Activated CD8-positive, alpha-beta T cell treated with anti-CD3 and anti-CD28 coated beads for 36 hours (primary cell): ENCODE measurements around the gene PHF2. TPM values are rescaled to one million over a fixed set of nuclear protein-coding genes. Genes with fewer than 3 reads are reported as not detected.

ENCODE experiments used
- ATAC-seq: fragments of 200-7000 bp; cut with Tn5 transposase; one replicate; pipeline ENCODE4 v1.10.0; 2021; ENCODE audit warnings: mild to moderate bottlenecking, moderate library complexity
- CTCF ChIA-PET: fragments of 350-600 bp; sonication (Branson Sonifier 250); formaldehyde crosslinking; loops from one replicate; lab custom pipeline; 2021; ENCODE audit warnings: antibody characterized with exemption; lab: Charles Lee
- POLR2A ChIA-PET: fragments of 350-600 bp; sonication (Branson Sonifier 250); formaldehyde crosslinking; loops from one replicate; lab custom pipeline; 2021; ENCODE audit warnings: antibody characterized with exemption; lab: Charles Lee
- DNase-seq: peaks from one replicate; pipeline ENCODE4 v3.0.0-alpha.2; 2020
- H3K27ac Mint-ChIP-seq: one replicate; pipeline ENCODE4 v1.8.0; 2021; ENCODE audit warnings: mild to moderate bottlenecking, mixed read lengths
- H3K27me3 Mint-ChIP-seq: one replicate; pipeline ENCODE4 v1.8.0; 2021; ENCODE audit warnings: mixed read lengths
- H3K36me3 Mint-ChIP-seq: one replicate; pipeline ENCODE4 v1.8.0; 2021; ENCODE audit warnings: low read depth, mixed read lengths
- H3K4me1 Mint-ChIP-seq: one replicate; pipeline ENCODE4 v1.8.0; 2021; ENCODE audit warnings: low read depth, mixed read lengths
- H3K4me3 Mint-ChIP-seq: one replicate; pipeline ENCODE4 v1.8.0; 2021; ENCODE audit warnings: mild to moderate bottlenecking, moderate library complexity, mixed read lengths
- H3K9me3 Mint-ChIP-seq: one replicate; pipeline ENCODE4 v1.8.0; 2021; ENCODE audit warnings: mixed read lengths
- intact Hi-C: fragments of 100-400 bp; cut with micrococcal nuclease; formaldehyde crosslinking; loops from one replicate; pipeline ENCODE4 v1.10.0; 2022
- total RNA-seq, 2 experiments: library from RNA; stranded (reverse); gene quantifications; one replicate each; pipeline ENCODE4 v1.2.3, GENCODE V29; 2021
- TF ChIP-seq, protein P1 (sequence below): fragments of 200-600 bp; IDR thresholded peaks from one replicate; pipeline ENCODE4 v1.8.0; 2022; ENCODE audit warnings: antibody characterized with exemption, mild to moderate bottlenecking

The PHF2 gene
- total RNA-seq, 2 experiments from 2014 or later: 12.9 to 13.1 TPM

DNA sequence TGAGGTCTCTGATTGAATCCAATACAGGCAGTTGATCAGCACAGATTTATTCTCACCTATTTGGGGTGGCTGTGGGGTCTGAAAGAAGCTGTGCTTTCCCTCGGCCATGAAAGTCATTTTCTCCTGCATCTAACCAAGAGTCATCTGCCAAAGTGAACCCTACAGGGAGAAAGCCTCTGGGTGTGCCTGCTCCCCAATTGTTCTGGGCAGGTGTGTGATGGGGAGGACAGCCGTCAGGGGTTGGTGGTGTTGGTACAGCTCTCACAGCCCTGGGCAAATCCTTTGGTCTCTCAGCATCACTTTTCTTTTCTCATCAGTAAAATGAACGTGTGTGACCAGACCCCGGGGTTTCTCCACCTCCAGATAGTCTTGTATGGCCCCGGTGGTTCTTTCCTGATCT is 2.5 kb downstream of the PHF2 start:
- ChIA-PET POLR2A (interaction anchor here (0.9 to 1.8 kb wide), 2 partner anchors 9 to 11 kb away, joined by 3 read pairs; no protein-coding TSS in a partner anchor), CTCF (interaction anchor here (1.2 kb wide), 1 partner anchor 12 kb away, joined by 10 read pairs; no protein-coding TSS in a partner anchor)
- Mint-ChIP-seq H3K4me3 (peak overlapping the region; percentile 17), H3K27me3 (no peaks in the 10 kb centered on the region), H3K36me3 (peaks cover 6% of the 10 kb centered on the region), H3K27ac (no peak overlapping the region), H3K4me1 (peaks cover 34% of the 10 kb centered on the region), H3K9me3 (peaks cover 4% of the 10 kb centered on the region)
- TF ChIP-seq, protein P1, sequence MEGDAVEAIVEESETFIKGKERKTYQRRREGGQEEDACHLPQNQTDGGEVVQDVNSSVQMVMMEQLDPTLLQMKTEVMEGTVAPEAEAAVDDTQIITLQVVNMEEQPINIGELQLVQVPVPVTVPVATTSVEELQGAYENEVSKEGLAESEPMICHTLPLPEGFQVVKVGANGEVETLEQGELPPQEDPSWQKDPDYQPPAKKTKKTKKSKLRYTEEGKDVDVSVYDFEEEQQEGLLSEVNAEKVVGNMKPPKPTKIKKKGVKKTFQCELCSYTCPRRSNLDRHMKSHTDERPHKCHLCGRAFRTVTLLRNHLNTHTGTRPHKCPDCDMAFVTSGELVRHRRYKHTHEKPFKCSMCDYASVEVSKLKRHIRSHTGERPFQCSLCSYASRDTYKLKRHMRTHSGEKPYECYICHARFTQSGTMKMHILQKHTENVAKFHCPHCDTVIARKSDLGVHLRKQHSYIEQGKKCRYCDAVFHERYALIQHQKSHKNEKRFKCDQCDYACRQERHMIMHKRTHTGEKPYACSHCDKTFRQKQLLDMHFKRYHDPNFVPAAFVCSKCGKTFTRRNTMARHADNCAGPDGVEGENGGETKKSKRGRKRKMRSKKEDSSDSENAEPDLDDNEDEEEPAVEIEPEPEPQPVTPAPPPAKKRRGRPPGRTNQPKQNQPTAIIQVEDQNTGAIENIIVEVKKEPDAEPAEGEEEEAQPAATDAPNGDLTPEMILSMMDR: no peak
- intact Hi-C loops: no loop called here
- no peak for DNase-seq
- ATAC-seq: no peak

DNA sequence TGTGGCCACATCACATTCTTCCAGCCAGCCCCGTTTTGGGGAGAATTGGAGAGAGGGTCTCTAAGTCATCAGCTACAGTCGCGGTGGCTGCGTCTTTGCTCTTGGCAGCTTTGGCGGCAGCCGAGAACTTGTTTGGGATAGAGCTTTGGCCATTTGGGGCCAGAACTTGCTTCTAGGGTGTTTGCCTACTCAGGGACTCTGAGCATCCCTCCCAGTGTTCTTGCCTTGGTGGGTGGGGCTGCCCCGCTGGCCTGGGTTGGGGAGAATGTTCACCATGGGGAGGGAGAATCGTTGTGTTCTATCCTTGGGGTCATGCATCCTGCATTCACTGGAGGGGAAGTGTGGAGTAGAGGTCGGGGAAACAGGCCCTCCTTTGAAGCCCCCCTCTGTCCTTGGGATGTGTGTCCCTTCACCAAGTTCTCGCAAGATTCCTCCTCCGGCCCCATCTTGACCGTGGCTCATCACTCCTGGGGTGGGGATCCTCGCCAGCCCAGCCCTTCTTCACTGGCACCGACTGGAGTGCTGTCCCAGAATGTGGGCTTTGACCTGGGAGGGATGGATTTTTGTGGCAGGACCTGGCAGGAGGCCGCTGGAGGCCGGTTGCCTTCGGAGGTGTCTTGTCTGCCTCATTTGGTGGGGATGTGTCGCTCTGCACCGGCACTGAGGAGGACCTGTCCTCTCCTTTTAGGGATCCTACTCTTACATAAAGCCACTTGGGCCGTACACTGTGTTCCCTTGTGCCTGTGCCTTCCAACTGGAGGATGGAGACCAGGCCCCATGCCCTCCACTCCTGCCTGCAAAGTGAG is 3.5 kb downstream of the PHF2 start:
- DNase-seq: no peak
- POLR2A ChIA-PET: interaction anchor here (1.0 kb wide), 1 partner anchor 13 kb away, joined by 4 read pairs; no protein-coding TSS in a partner anchor

DNA sequence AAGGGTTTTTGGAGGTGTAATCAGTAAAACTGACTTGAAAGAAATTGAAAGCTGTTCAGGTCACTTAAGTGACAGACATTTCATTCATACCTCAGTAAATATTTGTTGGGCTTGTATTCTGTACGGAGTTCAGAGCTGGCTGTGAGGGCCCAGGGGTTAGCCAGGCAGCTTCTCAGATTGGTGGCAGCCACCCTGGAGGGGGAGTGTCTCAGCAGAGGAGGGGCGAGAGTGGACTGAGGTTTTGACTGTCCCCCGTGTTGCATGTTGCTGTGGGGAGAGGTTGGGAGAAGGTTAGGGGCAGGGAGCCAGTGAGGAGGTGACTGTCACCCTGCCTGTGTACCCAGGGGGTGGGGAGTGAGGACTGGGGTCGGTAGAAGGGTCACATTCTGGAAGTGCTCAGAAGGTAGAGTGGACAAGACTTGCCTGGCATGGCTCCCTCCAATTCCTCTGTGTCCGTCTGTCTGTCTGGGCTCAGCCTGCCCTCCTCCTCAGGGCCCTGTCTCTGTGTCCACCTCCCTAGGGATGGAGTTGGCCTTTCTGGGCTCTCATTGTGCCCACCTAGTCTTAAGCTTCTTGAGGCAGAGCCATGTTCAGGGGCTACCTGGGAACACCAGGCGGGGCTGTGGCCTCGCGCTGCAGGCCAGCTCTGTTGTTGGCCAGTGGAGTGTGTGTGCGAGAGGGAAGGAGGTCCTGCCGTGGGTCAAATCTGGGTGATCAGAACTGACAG is 4.4 kb downstream of the PHF2 start:
- peaks cover 30% of the 10 kb centered on the region for H3K4me1 Mint-ChIP-seq
- DNase-seq (no peak), ATAC-seq (no peak)
- H3K27ac Mint-ChIP-seq: no peak overlapping the region
- peaks cover 14% of the 10 kb centered on the region for H3K36me3 Mint-ChIP-seq
- POLR2A ChIA-PET: interaction anchor here (1.0 kb wide), 1 partner anchor 12 kb away, joined by 4 read pairs; no protein-coding TSS in a partner anchor
- intact Hi-C loops: no loop called here
- TF ChIP-seq, protein P1: no peak
- CTCF ChIA-PET: interaction anchor here (3.6 kb wide), 1 partner anchor 15 kb away, joined by 23 read pairs; no protein-coding TSS in a partner anchor
- H3K4me3 Mint-ChIP-seq: no peak overlapping the region
- no peaks in the 10 kb centered on the region for H3K27me3 Mint-ChIP-seq
- peaks cover 12% of the 10 kb centered on the region for H3K9me3 Mint-ChIP-seq

More for the DNA sequence above, 3.5 kb downstream of the PHF2 start:
- no peak for ATAC-seq
- Mint-ChIP-seq H3K27me3 (no peaks in the 10 kb centered on the region), H3K36me3 (peaks cover 14% of the 10 kb centered on the region), H3K27ac (no peak overlapping the region), H3K9me3 (peaks cover 12% of the 10 kb centered on the region), H3K4me3 (no peak overlapping the region), H3K4me1 (peaks cover 38% of the 10 kb centered on the region)
- CTCF ChIA-PET: interaction anchor here (3.6 kb wide), 1 partner anchor 14 kb away, joined by 23 read pairs; no protein-coding TSS in a partner anchor
- intact Hi-C loops: no loop called here
- TF ChIP-seq, protein P1: no peak

DNA sequence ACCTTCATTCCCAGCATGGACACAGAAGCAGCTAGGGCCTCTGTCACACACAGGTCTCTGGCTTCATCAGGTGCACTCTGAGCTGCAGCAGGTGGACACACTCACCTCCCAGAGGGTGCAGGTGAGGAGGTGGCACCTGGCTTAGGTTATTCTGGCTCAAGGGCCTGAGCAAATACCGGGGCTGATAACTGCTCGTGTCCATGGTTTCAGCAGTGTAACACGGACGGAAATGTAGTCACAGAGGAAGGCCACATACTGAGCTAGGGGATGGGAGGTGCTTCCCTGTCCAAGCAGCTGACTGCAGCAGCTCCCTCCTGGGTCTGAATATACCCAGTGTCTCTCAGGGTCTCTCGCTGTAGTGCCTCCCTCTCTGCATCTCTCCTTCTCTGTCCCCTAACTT is 5.7 kb downstream of the PHF2 start:
- POLR2A ChIA-PET: no interaction called here
- H3K9me3 Mint-ChIP-seq: peaks cover 12% of the 10 kb centered on the region
- H3K27ac Mint-ChIP-seq: no peak overlapping the region
- intact Hi-C loops: no loop called here
- CTCF ChIA-PET: interaction anchor here (3.6 kb wide), 1 partner anchor 16 kb away, joined by 23 read pairs; no protein-coding TSS in a partner anchor
- DNase-seq (no peak), ATAC-seq (no peak)
- no peak overlapping the region for H3K4me3 Mint-ChIP-seq
- peaks cover 37% of the 10 kb centered on the region for H3K4me1 Mint-ChIP-seq
- H3K27me3 Mint-ChIP-seq: no peaks in the 10 kb centered on the region
- TF ChIP-seq, protein P1: no peak
- peaks cover 14% of the 10 kb centered on the region for H3K36me3 Mint-ChIP-seq
